ENCODE results near the gene COG2.
A peak's percentile ranks its signal among the peaks of the same experiment; 100 is the strongest.

COG2 gene

GRCh38 chr1:230679192-230679591 is 36.9 kb downstream of the COG2 start:
- H3K9me3 ChIP-seq (ENCODE audit: control insufficient read depth, low read length) = no peaks in the 10 kb centered on the region
- H2AK5ac ChIP-seq (ENCODE audit: low read length, severe bottlenecking) = no peak overlapping the region

DNA sequence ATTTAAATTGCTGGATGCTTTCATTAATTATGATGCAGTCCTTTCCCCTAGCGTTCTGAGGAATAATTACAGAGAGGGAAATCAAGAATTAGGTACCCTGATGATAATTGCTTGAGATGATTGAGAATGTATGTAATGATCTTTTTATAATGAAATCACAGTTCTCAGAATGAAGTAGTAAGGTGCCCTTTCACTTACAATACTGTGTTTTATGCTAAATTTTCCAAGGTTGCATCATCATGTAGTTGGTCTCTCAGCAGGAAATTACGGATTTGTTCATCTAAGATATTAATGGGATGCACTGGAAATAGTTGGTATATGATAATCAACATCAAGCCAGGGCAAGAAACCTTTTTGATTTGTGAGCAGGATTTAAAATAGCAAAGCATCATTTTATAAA is 37.5 kb downstream of the COG2 start:
- no peak for DNase-seq

More at GRCh38 chr1:230679192-230679591, 36.9 kb downstream of the COG2 start:
- H3K9ac ChIP-seq (ENCODE audit: low read length) = no peak overlapping the region
- no peak overlapping the region for H4K8ac ChIP-seq (ENCODE audit: low read length)
- no peak overlapping the region for H3K18ac ChIP-seq (ENCODE audit: low read depth in 1 of 2, low read length in 2 of 2)
- peaks cover 14 to 77% of the 10 kb centered on the region in 2 experiments for H3K36me3 ChIP-seq (ENCODE audit: control insufficient read depth in 1 of 2, insufficient read depth in 2 of 2, low read depth in 1 of 2, low read length in 2 of 2)
- no peak overlapping the region for H2BK120ac ChIP-seq (ENCODE audit: low read depth, low read length)
- no peak for DNase-seq
- peaks cover 9% of the 10 kb centered on the region for H3K4me1 ChIP-seq (ENCODE audit: control insufficient read depth, insufficient read depth, low read depth, low read length)
- no peak overlapping the region for H2BK12ac ChIP-seq (ENCODE audit: low read length in 2 of 2)
- H3K79me1 ChIP-seq (replicated peaks; ENCODE audit: low read length, poor library complexity, severe bottlenecking) = peaks cover 5% of the 10 kb centered on the region
- H3K4ac ChIP-seq (ENCODE audit: low read depth in 1 of 2, low read length in 2 of 2) = no peak overlapping the region
- no peak overlapping the region for H2BK5ac ChIP-seq (ENCODE audit: low read depth, low read length, poor library complexity, severe bottlenecking)
- H3K23ac ChIP-seq (ENCODE audit: low read length in 2 of 2) = no peak overlapping the region
- H2AFZ ChIP-seq (ENCODE audit: low read depth, low read length) = no peak overlapping the region
- H3K27me3 ChIP-seq (ENCODE audit: control insufficient read depth in 1 of 2, insufficient read depth in 1 of 2, low read length in 2 of 2) = no peaks in the 10 kb centered on the region
- H3K27ac ChIP-seq (ENCODE audit: low read length, poor library complexity, severe bottlenecking) = no peak overlapping the region
- WGBS = 93% methylated on average over 3 of the region's 3 CpGs
- no peak overlapping the region for H3K14ac ChIP-seq (ENCODE audit: low read length in 2 of 2)
- no peak overlapping the region for H4K91ac ChIP-seq (ENCODE audit: low read length)
- H3K4me2 ChIP-seq (ENCODE audit: low read length, poor library complexity, severe bottlenecking) = no peak overlapping the region
- H3K4me3 ChIP-seq (ENCODE audit: insufficient read depth in 1 of 2, low read depth in 1 of 2, low read length in 2 of 2) = no peak overlapping the region
- no peak overlapping the region for H2BK15ac ChIP-seq (ENCODE audit: low read depth, poor library complexity, severe bottlenecking)

GRCh38 chr1:230680300-230681025 is 38.2 kb downstream of the COG2 start:
- no peaks in the 10 kb centered on the region for H3K27me3 ChIP-seq (ENCODE audit: control insufficient read depth in 1 of 2, insufficient read depth in 1 of 2, low read length in 2 of 2)
- H3K4me2 ChIP-seq (ENCODE audit: low read length, poor library complexity, severe bottlenecking) = no peak overlapping the region
- no peak overlapping the region for H3K23ac ChIP-seq (ENCODE audit: low read length in 2 of 2)
- no peak overlapping the region for H3K14ac ChIP-seq (ENCODE audit: low read length in 2 of 2)
- no peak overlapping the region for H3K4ac ChIP-seq (ENCODE audit: low read depth in 1 of 2, low read length in 2 of 2)
- H3K9ac ChIP-seq (ENCODE audit: low read length) = no peak overlapping the region
- H3K79me1 ChIP-seq (replicated peaks; ENCODE audit: low read length, poor library complexity, severe bottlenecking) = peaks cover 5% of the 10 kb centered on the region
- H3K36me3 ChIP-seq (ENCODE audit: control insufficient read depth in 1 of 2, insufficient read depth in 2 of 2, low read depth in 1 of 2, low read length in 2 of 2) = peaks cover 20 to 76% of the 10 kb centered on the region in 2 experiments
- no peak overlapping the region for H2BK15ac ChIP-seq (ENCODE audit: low read depth, poor library complexity, severe bottlenecking)
- H4K8ac ChIP-seq (ENCODE audit: low read length) = no peak overlapping the region
- no peak overlapping the region for H2AFZ ChIP-seq (ENCODE audit: low read depth, low read length)
- 50% methylated on average over 2 of the region's 4 CpGs for WGBS
- peaks cover 9% of the 10 kb centered on the region for H3K4me1 ChIP-seq (ENCODE audit: control insufficient read depth, insufficient read depth, low read depth, low read length)
- H3K9me3 ChIP-seq (ENCODE audit: control insufficient read depth, low read length) = no peaks in the 10 kb centered on the region
- no peak overlapping the region for H2BK12ac ChIP-seq (ENCODE audit: low read length in 2 of 2)
- no peak overlapping the region for H2BK120ac ChIP-seq (ENCODE audit: low read depth, low read length)
- no peak for DNase-seq
- H2BK5ac ChIP-seq (ENCODE audit: low read depth, low read length, poor library complexity, severe bottlenecking) = no peak overlapping the region
- no peak overlapping the region for H3K27ac ChIP-seq (ENCODE audit: low read length, poor library complexity, severe bottlenecking)
- no peak overlapping the region for H2AK5ac ChIP-seq (ENCODE audit: low read length, severe bottlenecking)
- H3K4me3 ChIP-seq (ENCODE audit: insufficient read depth in 1 of 2, low read depth in 1 of 2, low read length in 2 of 2) = no peak overlapping the region
- H4K91ac ChIP-seq (ENCODE audit: low read length) = no peak overlapping the region
- H3K18ac ChIP-seq (ENCODE audit: low read depth in 1 of 2, low read length in 2 of 2) = no peak overlapping the region

More for the DNA sequence above, 37.5 kb downstream of the COG2 start:
- no peak overlapping the region for H3K4ac ChIP-seq (ENCODE audit: low read depth in 1 of 2, low read length in 2 of 2)
- no peak overlapping the region for H3K4me2 ChIP-seq (ENCODE audit: low read length, poor library complexity, severe bottlenecking)
- no peak overlapping the region for H2AK5ac ChIP-seq (ENCODE audit: low read length, severe bottlenecking)
- H2BK12ac ChIP-seq (ENCODE audit: low read length in 2 of 2) = no peak overlapping the region
- H3K4me1 ChIP-seq (ENCODE audit: control insufficient read depth, insufficient read depth, low read depth, low read length) = peaks cover 9% of the 10 kb centered on the region
- no peak overlapping the region for H4K8ac ChIP-seq (ENCODE audit: low read length)
- peaks cover 5% of the 10 kb centered on the region for H3K79me1 ChIP-seq (replicated peaks; ENCODE audit: low read length, poor library complexity, severe bottlenecking)
- H3K23ac ChIP-seq (ENCODE audit: low read length in 2 of 2) = no peak overlapping the region
- no peak overlapping the region for H2AFZ ChIP-seq (ENCODE audit: low read depth, low read length)
- no peak overlapping the region for H3K27ac ChIP-seq (ENCODE audit: low read length, poor library complexity, severe bottlenecking)
- no peak overlapping the region for H3K4me3 ChIP-seq (ENCODE audit: insufficient read depth in 1 of 2, low read depth in 1 of 2, low read length in 2 of 2)
- H2BK15ac ChIP-seq (ENCODE audit: low read depth, poor library complexity, severe bottlenecking) = no peak overlapping the region
- no peak overlapping the region for H3K9ac ChIP-seq (ENCODE audit: low read length)
- WGBS = 96% methylated on average over 2 of the region's 2 CpGs
- H3K14ac ChIP-seq (ENCODE audit: low read length in 2 of 2) = no peak overlapping the region
- H2BK120ac ChIP-seq (ENCODE audit: low read depth, low read length) = no peak overlapping the region
- H3K18ac ChIP-seq (ENCODE audit: low read depth in 1 of 2, low read length in 2 of 2) = no peak overlapping the region
- H2BK5ac ChIP-seq (ENCODE audit: low read depth, low read length, poor library complexity, severe bottlenecking) = no peak overlapping the region
- H4K91ac ChIP-seq (ENCODE audit: low read length) = no peak overlapping the region
- no peaks in the 10 kb centered on the region for H3K27me3 ChIP-seq (ENCODE audit: control insufficient read depth in 1 of 2, insufficient read depth in 1 of 2, low read length in 2 of 2)
- H3K9me3 ChIP-seq (ENCODE audit: control insufficient read depth, low read length) = no peaks in the 10 kb centered on the region
- peaks cover 17 to 77% of the 10 kb centered on the region in 2 experiments for H3K36me3 ChIP-seq (ENCODE audit: control insufficient read depth in 1 of 2, insufficient read depth in 2 of 2, low read depth in 1 of 2, low read length in 2 of 2)

DNA sequence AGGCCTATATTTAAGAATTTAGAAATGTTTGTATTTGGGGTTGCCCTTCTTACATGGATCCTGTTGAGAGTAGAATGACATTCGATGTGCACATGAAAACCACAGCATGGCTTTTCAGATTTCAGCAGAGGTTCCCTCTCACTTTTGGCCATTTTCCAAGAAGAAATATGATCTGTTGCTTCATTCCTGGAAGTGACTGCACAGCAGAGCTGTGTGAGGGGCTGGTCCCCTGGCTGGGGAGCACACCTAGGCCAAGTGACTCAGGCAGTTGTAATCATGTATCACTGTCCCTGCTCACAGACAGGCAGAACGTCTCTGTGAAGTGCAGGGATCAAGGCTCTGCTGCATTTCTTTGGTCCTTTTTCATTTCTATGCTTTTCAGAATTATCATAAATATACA is 39.3 kb downstream of the COG2 start:
- Histone ChIP-seq H2BK5ac (ENCODE audit: low read depth, low read length, poor library complexity, severe bottlenecking) (no peak overlapping the region), H3K9me3 (ENCODE audit: control insufficient read depth, low read length) (no peaks in the 10 kb centered on the region), H3K36me3 (ENCODE audit: control insufficient read depth in 1 of 2, insufficient read depth in 2 of 2, low read depth in 1 of 2, low read length in 2 of 2) (peaks cover 20 to 76% of the 10 kb centered on the region in 2 experiments), H2BK120ac (ENCODE audit: low read depth, low read length) (no peak overlapping the region), H3K4me3 (ENCODE audit: insufficient read depth in 1 of 2, low read depth in 1 of 2, low read length in 2 of 2) (no peak overlapping the region), H3K4ac (ENCODE audit: low read depth in 1 of 2, low read length in 2 of 2) (no peak overlapping the region), H3K9ac (ENCODE audit: low read length) (no peak overlapping the region), H3K79me1 (replicated peaks; ENCODE audit: low read length, poor library complexity, severe bottlenecking) (peaks cover 4% of the 10 kb centered on the region), H3K4me2 (ENCODE audit: low read length, poor library complexity, severe bottlenecking) (no peak overlapping the region), H3K18ac (ENCODE audit: low read depth in 1 of 2, low read length in 2 of 2) (no peak overlapping the region), H4K8ac (ENCODE audit: low read length) (no peak overlapping the region), H3K4me1 (ENCODE audit: control insufficient read depth, insufficient read depth, low read depth, low read length) (peaks cover 9% of the 10 kb centered on the region), H3K14ac (ENCODE audit: low read length in 2 of 2) (no peak overlapping the region), H4K91ac (ENCODE audit: low read length) (no peak overlapping the region), H3K27me3 (ENCODE audit: control insufficient read depth in 1 of 2, insufficient read depth in 1 of 2, low read length in 2 of 2) (no peaks in the 10 kb centered on the region), H3K27ac (ENCODE audit: low read length, poor library complexity, severe bottlenecking) (no peak overlapping the region), H2AFZ (ENCODE audit: low read depth, low read length) (no peak overlapping the region), H2BK15ac (ENCODE audit: low read depth, poor library complexity, severe bottlenecking) (no peak overlapping the region), H3K23ac (ENCODE audit: low read length in 2 of 2) (no peak overlapping the region), H2BK12ac (ENCODE audit: low read length in 2 of 2) (no peak overlapping the region), H2AK5ac (ENCODE audit: low read length, severe bottlenecking) (no peak overlapping the region)
- DNase-seq = peak; percentile 67
- WGBS = 100% methylated on average over 1 of the region's 2 CpGs
